NCI-H2171 (cell line): ENCODE results near the gene HARS1.
"Not testable (repeated sequence)": the region's sequence is repeated elsewhere in the genome, so short reads cannot be mapped to it uniquely, and the experiment has no call there.

Experiments used
- DNase-seq: peaks from one replicate; lab custom pipeline; 2025; lab: John Stamatoyannopoulos, UW

Gene HARS1

GRCh38 chr5:140690941-140691924, at the start of gene HARS1, which contains the start of gene HARS2:
TSS of gene HARS1 (minus strand) at chr5:140691370. CDS start at chr5:140691304, 66 bp downstream.
TSS of gene HARS2 (plus strand) at chr5:140691455. CDS start at chr5:140691649, 194 bp downstream.
- DNase-seq: peak; percentile 76

- DNase-seq: no peak
Observed at GRCh38 chr5:140737486-140737885, 46.3 kb upstream of the HARS1 start.

GRCh38 chr5:140734354-140734753, 43.2 kb upstream of the HARS1 start:
- DNase-seq: no peak

GRCh38 chr5:140733098-140733497, 41.9 kb upstream of the HARS1 start:
- DNase-seq: no peak

GRCh38 chr5:140725799-140726471, 34.8 kb upstream of the HARS1 start:
- no peak for DNase-seq

GRCh38 chr5:140721395-140721794, 30.2 kb upstream of the HARS1 start:
- DNase-seq: not testable (repeated sequence)

GRCh38 chr5:140720738-140721137, 29.6 kb upstream of the HARS1 start:
- not testable (repeated sequence) for DNase-seq

- DNase-seq: no peak
Observed at GRCh38 chr5:140718266-140718592, 27.1 kb upstream of the HARS1 start.

GRCh38 chr5:140716238-140716637, 25.1 kb upstream of the HARS1 start:
- DNase-seq: not testable (repeated sequence)

- no peak for DNase-seq
Observed at GRCh38 chr5:140713562-140714094, 22.5 kb upstream of the HARS1 start.

- no peak for DNase-seq
Observed at GRCh38 chr5:140711794-140712193, 20.6 kb upstream of the HARS1 start.

- DNase-seq: peak; percentile 31
Observed at GRCh38 chr5:140710899-140711552, 19.9 kb upstream of the HARS1 start.

GRCh38 chr5:140708787-140709186, 17.6 kb upstream of the HARS1 start:
- not testable (repeated sequence) for DNase-seq

GRCh38 chr5:140707812-140708211, 16.6 kb upstream of the HARS1 start:
- DNase-seq: no peak

GRCh38 chr5:140700177-140701144, 9.3 kb upstream of the HARS1 start, which contains the start of gene ZMAT2:
TSS of gene ZMAT2 (plus strand) at chr5:140700447. CDS start at chr5:140700461, 14 bp downstream.
- DNase-seq: peak; percentile 84

- DNase-seq: no peak
Observed at GRCh38 chr5:140696891-140697492, 5.8 kb upstream of the HARS1 start.

- no peak for DNase-seq
Observed at GRCh38 chr5:140694276-140694675, 3.1 kb upstream of the HARS1 start.

- DNase-seq: no peak
Observed at GRCh38 chr5:140690376-140690932, 716 bp downstream of the HARS1 start.

- DNase-seq: no peak
Observed at GRCh38 chr5:140678993-140679392, 12.2 kb downstream of the HARS1 start.

GRCh38 chr5:140677947-140678346, 13.2 kb downstream of the HARS1 start:
- no peak for DNase-seq
